HepG2 (cell line): Measurements from ENCODE around the gene SEPTIN10. TPM values are rescaled to one million over a fixed set of nuclear protein-coding genes. Genes with fewer than 3 reads are reported as not detected.

Experiments used
- DNMT1 ChIP-seq: sonication (generic); formaldehyde crosslinking; IDR thresholded peaks from 2 replicates; pipeline ENCODE4 v1.5.1; 2020; ENCODE audit warnings: mild to moderate bottlenecking, missing genetic modification reagents
- FIP1L1 ChIP-seq: fragments of 200-400 bp; formaldehyde crosslinking; IDR thresholded peaks from 2 replicates; pipeline ENCODE4 v1.6.1; 2018; ENCODE audit warnings: low read depth, mild to moderate bottlenecking, low read length, moderate library complexity, borderline replicate concordance; ENCODE audit not compliant: insufficient read depth
- HNF4G ChIP-seq, 2 experiments: sonication (generic) in 1 of 2; formaldehyde crosslinking in 1 of 2; IDR thresholded peaks; 2 replicates each; pipeline versions ENCODE4 v1.4.0 to v1.6.1; 2011 to 2020; ENCODE audit warnings: borderline replicate concordance in 2 of 2, low read depth in 2 of 2, mild to moderate bottlenecking in 2 of 2, low read length in 1 of 2, missing genetic modification reagents in 1 of 2, moderate library complexity in 1 of 2
- MIXL1 ChIP-seq: IDR thresholded peaks from 2 replicates; pipeline ENCODE4 v1.6.1; 2016
- NCOA2 ChIP-seq: sonication (generic); formaldehyde crosslinking; IDR thresholded peaks from 2 replicates; pipeline ENCODE4 v1.8.0; 2022; ENCODE audit warnings: inconsistent platforms
- PRMT3 ChIP-seq: sonication (generic); formaldehyde crosslinking; IDR thresholded peaks from 2 replicates; pipeline ENCODE4 v1.8.1; 2022; ENCODE audit warnings: low read depth, mild to moderate bottlenecking, moderate library complexity, missing genetic modification reagents, borderline replicate concordance
- SMAD3 ChIP-seq: sonication (generic); formaldehyde crosslinking; IDR thresholded peaks from 2 replicates; pipeline ENCODE4 v1.4.0; 2020; ENCODE audit warnings: missing genetic modification reagents
- SNAI1 ChIP-seq: sonication (generic); formaldehyde crosslinking; IDR thresholded peaks from 2 replicates; pipeline ENCODE4 v1.5.0; 2020; ENCODE audit warnings: mild to moderate bottlenecking, missing genetic modification reagents, borderline replicate concordance
- TFAP4 ChIP-seq: sonication (generic); IDR thresholded peaks from 2 replicates; pipeline ENCODE4 v1.6.1; 2016; ENCODE audit warnings: low read depth, borderline replicate concordance
- U2AF1 ChIP-seq: fragments of 200-400 bp; formaldehyde crosslinking; optimal IDR thresholded peaks from 2 replicates; pipeline ENCODE3; 2017; ENCODE audit warnings: mild to moderate bottlenecking, low read depth, low read length
- ZBTB7A ChIP-seq: sonication (generic); formaldehyde crosslinking; IDR thresholded peaks from 2 replicates; pipeline ENCODE4 v1.8.0; 2022; ENCODE audit warnings: mild to moderate bottlenecking, missing genetic modification reagents
- ZNF121 ChIP-seq: sonication (generic); formaldehyde crosslinking; IDR thresholded peaks from 2 replicates; pipeline ENCODE4 v1.5.0; 2020; ENCODE audit warnings: mild to moderate bottlenecking, missing genetic modification reagents
- ZNF280B ChIP-seq: sonication (generic); formaldehyde crosslinking; IDR thresholded peaks from 2 replicates; pipeline ENCODE4 v1.5.0; 2020; ENCODE audit warnings: missing genetic modification reagents, mild to moderate bottlenecking, borderline replicate concordance
- ZNF7 ChIP-seq: IDR thresholded peaks from 2 replicates; pipeline ENCODE4 v1.6.1; 2016; ENCODE audit warnings: missing biosample characterization, missing genetic modification reagents
- ZNF710 ChIP-seq: sonication (generic); formaldehyde crosslinking; IDR thresholded peaks from 2 replicates; pipeline ENCODE4 v1.5.0; 2020; ENCODE audit warnings: mild to moderate bottlenecking, missing genetic modification reagents, borderline replicate concordance
- ZNF724P ChIP-seq: sonication (generic); formaldehyde crosslinking; IDR thresholded peaks from 2 replicates; pipeline ENCODE4 v1.8.0; 2022; ENCODE audit warnings: missing genetic modification reagents, borderline replicate concordance
- ZNF768 ChIP-seq: sonication (generic); formaldehyde crosslinking; IDR thresholded peaks from 2 replicates; pipeline ENCODE4 v1.4.0; 2020; ENCODE audit warnings: missing genetic modification reagents
- polyA plus RNA-seq, 8 experiments: library from polyadenylated mRNA; depleted of rRNA in 3 of 8; stranded (reverse) in 7 of 8; unstranded in 1 of 8; fragments of >200 nt; fragmentation: Illumina TruSeq in 4 of 8; extraction: Trizol in 4 of 8; gene quantifications; 2 replicates each; pipeline versions ENCODE4 v1.2.1 to v1.2.3, GENCODE V29; 2011 to 2016; ENCODE audit warnings: low read depth in 4 of 8, missing spikeins in 1 of 8, mixed read lengths in 1 of 8; ENCODE audit not compliant: insufficient read depth in 1 of 8
- total RNA-seq, 5 experiments: library from RNA; depleted of rRNA; stranded (reverse); fragments of >200 nt; fragmentation: Illumina TruSeq; extraction: Trizol; gene quantifications; 2 replicates each; pipeline ENCODE4 v1.2.3, GENCODE V29; 2016; ENCODE audit warnings: low read depth in 1 of 5

SEPTIN10 gene
- total and polyA plus RNA-seq, 2 of the 13 experiments (the other 11 are each of a cell fraction or from before 2014, with no cell fraction given) = 45.8 to 67.5 TPM

GRCh38 chr2:109623297-109623696 is 9.5 kb upstream of the SEPTIN10 start (continued):
- TF ChIP-seq ZNF280B (CRISPR knock-in tag) (no peak), ZNF724P (CRISPR knock-in tag) (no peak), SMAD3 (CRISPR knock-in tag) (no peak), PRMT3 (CRISPR knock-in tag) (no peak), HNF4G (IDR thresholded peaks at IDR 0.05; ENCODE audit: borderline replicate concordance, low read depth, low read length) (peak; percentile 25; the same call in 1 of the 2 replicates), HNF4G (CRISPR knock-in tag; IDR thresholded peaks at IDR 0.05; ENCODE audit: borderline replicate concordance, low read depth) (no peak), ZNF768 (CRISPR knock-in tag) (peak; percentile 59), ZNF7 (CRISPR knock-in tag) (no peak), DNMT1 (CRISPR knock-in tag) (no peak), ZBTB7A (CRISPR knock-in tag) (0 out of 2 replicates have a peak, but pooled peaks have one; percentile 42), NCOA2 (CRISPR knock-in tag) (no peak), MIXL1 (CRISPR knock-in tag) (no peak), ZNF710 (CRISPR knock-in tag) (no peak), ZNF121 (CRISPR knock-in tag) (no peak), SNAI1 (CRISPR knock-in tag) (no peak), FIP1L1 (no peak), U2AF1 (no peak), TFAP4 (peak; percentile 74)
